ENCODE data around the gene ZSWIM8.
"Not testable (repeated sequence)": the region's sequence is repeated elsewhere in the genome, so short reads cannot be mapped to it uniquely, and the experiment has no call there.

Gene ZSWIM8

DNA sequence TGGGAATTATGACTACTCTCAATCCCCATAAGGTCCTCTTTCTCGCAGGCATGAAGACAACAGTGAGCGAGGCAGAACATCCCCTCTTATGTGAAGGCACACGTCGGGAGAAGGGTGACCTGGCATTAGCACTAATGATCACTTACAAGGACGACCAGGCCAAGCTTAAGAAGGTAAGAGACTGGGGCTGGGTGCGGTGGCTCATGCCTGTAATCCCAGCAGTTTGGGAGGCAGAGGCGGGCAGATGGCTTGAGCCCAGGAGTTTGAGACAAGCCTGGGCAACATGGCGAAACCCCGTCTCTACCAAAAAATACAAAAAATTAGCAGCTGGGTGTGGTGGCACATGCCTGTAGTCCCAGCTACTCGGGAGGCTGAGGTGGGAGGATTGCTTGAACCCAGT lies 10.1 kb downstream of the ZSWIM8 start:
- DNase-seq = not testable (repeated sequence)

DNA sequence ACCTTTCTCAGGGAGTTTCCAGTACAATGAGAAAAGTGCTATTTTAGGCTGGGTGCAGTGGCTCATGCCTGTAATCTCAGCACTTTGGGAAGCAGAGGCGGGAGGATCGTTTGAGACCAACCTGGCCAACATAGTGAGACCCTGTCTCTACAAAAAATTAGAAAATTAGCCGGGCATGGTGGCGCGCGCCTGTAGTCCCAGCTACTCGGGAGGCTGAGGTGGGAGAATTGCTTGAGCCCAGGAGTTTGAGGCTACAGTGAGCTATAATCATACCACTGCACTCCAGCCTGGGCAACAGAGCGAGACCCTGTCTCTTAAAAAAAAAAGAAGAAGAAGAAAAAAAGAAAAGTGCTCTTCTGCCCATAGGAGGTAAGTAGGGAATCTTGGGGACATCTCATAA lies 10.6 kb downstream of the ZSWIM8 start:
- DNase-seq = not testable (repeated sequence)

DNA sequence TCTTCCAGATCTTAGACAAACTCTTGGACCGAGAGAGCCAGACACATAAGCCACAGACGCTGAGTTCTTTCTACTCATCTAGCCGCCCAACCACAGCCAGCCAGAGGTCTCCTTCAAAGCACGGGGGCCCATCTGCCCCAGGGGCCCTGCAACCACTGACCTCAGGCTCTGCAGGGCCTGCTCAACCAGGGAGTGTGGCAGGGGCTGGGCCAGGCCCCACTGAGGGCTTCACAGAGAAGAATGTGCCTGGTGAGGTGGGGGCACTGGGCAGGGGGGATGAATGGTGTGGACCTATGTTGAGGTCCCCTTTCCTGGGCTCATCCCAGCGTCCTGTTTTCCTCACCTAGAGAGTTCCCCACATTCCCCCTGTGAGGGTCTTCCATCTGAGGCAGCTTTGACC lies 11.4 kb downstream of the ZSWIM8 start:
- no peak for DNase-seq

DNA sequence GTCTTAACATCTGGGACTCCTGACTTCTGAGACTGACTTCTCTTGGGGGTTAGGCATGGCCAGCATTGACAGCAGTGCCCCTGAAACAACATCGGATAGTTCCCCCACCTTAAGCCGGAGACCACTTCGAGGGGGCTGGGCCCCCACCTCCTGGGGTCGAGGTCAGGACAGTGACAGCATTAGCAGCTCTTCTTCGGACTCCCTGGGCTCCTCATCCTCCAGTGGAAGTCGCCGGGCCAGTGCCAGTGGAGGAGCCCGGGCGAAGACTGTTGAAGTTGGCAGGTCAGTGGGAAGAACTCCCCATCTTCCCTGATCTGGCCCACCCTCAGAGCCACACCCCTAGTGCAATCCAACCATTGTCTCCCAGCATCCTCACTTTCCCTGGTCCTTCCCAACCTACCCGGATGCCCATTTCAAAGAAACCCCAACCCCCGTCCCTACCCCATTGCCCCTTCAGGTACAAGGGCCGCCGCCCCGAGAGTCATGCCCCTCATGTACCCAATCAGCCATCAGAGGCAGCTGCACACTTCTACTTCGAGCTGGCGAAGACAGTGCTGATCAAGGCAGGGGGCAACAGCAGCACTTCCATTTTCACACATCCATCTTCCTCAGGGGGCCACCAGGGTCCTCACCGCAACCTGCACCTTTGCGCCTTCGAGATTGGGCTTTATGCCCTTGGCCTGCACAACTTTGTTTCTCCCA lies 12.1 kb downstream of the ZSWIM8 start:
- no peak for DNase-seq

DNA sequence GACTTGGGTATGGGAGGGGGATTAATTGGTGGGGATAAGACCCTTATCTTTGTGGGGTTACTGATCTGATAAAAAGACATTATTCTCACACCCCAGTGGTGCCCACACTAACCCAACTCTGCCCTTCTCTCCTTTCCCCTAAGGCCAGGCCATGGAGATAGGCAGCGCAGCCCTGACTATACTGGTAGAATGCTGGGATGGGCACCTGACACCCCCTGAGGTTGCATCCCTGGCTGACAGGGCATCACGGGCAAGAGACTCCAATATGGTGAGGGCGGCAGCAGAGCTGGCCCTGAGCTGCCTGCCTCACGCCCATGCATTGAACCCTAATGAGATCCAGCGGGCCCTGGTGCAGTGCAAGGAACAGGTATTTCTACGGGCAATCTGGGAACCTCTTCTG lies 12.7 kb downstream of the ZSWIM8 start:
- no peak for DNase-seq

DNA sequence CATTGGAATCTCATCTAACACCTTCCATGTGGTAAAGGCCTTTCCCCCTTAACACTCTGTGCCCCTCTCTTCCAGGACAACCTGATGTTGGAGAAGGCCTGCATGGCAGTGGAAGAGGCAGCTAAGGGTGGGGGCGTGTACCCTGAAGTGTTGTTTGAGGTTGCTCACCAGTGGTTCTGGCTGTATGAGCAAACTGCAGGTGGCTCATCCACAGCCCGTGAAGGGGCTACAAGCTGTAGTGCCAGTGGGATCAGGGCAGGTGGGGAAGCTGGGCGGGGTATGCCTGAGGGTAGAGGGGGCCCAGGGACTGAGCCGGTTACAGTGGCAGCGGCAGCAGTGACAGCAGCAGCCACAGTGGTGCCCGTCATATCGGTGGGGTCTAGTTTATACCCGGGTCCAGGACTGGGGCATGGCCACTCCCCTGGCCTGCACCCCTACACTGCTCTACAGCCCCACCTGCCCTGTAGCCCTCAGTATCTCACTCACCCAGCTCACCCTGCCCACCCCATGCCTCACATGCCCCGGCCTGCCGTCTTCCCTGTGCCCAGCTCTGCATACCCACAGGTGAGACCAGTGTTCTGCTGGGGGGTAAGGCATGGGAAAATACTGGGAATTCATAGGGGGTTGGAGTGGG lies 13.6 kb downstream of the ZSWIM8 start:
- DNase-seq = no peak

DNA sequence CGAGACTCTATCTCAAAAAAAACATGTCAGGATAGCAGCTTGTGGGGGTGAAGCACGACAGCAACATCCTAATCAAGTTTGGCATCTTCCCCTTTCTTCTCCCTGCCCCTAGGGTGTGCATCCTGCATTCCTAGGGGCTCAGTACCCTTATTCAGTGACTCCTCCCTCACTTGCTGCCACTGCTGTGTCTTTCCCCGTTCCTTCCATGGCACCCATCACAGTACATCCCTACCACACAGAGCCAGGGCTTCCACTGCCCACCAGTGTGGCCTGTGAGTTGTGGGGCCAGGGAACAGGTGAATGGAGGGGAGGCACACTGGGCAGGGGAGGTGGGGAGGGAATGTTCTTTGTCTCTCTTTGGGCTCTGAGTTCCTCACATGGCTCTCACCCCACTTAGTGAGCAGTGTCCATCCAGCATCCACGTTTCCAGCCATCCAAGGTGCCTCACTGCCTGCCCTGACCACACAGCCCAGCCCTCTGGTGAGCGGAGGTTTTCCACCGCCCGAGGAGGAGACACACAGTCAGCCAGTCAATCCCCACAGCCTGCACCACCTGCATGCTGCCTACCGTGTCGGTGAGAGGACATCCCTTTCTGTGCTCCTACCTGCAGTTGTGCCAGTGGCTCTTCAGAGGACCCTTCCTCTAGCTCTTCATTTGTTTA lies 14.6 kb downstream of the ZSWIM8 start:
- DNase-seq = no peak

DNA sequence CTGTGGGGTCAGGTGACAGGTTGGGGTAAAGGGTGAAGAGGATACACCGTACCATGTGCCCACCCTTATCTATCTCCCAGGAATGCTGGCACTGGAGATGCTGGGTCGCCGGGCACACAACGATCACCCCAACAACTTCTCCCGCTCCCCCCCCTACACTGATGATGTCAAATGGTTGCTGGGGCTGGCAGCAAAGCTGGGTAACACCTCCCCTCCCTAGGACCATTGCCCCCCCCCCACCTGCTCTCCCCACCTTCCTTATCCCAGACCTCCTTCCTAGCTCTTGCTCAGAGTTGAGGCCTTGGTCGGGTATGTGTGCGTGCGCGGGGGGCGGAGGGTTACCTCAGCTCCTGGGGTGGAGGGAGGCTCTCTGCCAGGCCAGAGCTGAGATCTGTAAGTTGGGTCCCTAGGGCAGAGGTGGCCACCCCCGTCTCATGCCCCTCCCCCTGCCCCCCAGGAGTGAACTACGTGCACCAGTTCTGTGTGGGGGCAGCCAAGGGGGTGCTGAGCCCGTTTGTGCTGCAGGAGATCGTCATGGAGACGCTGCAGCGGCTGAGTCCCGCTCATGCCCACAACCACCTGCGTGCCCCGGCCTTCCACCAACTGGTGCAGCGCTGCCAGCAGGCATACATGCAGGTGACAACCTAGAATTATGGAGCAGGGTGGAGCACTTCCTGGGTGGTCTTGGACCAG lies 15.3 kb downstream of the ZSWIM8 start:
- DNase-seq = no peak

DNA sequence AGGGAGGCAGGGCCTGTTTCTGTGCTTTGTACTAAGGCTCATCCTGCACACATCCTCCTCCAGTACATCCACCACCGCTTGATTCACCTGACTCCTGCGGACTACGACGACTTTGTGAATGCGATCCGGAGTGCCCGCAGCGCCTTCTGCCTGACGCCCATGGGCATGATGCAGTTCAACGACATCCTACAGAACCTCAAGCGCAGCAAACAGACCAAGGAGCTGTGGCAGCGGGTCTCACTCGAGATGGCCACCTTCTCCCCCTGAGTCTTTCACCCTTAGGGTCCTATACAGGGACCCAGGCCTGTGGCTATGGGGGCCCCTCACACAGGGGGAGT lies 15.8 kb downstream of the ZSWIM8 start:
- DNase-seq = no peak

DNA sequence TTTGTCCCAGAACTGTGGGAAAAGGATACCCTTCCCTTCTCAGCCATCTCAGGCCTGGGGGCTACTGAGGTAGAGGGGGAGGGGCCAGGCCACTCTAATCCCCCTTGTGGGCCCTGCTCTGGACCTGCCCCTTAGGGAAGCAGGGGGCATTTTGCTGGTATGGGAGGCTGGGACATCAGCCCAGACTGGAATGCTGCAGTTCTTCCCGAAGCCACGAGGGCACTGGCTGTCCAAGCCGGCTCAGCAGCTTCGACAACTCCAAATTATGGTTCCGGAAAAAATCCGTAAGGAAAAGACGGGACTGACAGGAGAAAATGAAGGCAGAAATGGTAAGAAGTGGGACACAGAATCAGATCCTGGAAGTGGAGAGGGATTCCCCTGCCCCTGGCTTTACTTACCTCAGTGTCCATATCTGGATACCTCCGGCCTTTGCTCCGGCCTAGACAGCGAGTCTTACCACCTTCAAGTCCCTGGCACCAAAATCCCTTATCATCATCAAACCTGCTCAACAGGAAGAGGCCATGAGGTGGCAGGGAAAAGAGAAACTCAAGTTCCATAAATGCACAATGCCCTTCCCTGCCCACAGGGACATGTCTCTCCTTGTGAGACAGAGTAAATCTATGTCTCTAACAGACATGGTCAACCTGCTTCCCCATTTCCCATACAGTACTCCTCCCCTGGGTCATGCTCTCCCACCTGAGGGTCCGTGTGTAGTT lies 17.0 kb downstream of the ZSWIM8 start:
- DNase-seq = no peak

DNA sequence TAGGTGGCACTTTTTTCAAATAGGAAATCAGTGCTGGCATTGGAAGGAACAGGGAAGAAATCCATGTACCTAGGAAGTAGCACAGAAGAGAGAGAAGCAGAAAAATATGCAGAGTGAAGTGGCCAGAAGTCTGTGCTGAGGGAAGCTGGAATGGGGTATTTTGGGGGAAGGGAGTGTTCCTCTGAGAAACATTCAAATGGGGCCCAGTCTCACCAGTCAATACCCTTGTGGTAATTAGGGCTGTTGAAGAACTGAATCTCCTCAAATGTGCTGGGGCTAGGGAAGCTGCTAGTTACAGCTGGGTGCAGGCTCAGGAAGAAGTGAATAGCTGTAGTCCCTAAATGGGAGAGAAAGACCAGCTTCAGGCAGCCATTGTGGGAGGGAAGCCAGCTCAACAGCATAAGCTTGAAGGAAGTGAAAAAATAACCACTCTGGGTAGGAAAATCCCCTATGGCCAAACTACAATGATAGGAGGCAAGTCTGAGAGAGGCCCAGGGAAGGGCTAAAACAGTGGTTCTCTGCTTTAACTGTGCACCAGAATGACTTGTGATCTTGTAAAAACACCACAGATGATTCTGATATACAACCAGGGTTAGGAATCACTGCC lies 18.4 kb downstream of the ZSWIM8 start:
- DNase-seq = no peak

DNA sequence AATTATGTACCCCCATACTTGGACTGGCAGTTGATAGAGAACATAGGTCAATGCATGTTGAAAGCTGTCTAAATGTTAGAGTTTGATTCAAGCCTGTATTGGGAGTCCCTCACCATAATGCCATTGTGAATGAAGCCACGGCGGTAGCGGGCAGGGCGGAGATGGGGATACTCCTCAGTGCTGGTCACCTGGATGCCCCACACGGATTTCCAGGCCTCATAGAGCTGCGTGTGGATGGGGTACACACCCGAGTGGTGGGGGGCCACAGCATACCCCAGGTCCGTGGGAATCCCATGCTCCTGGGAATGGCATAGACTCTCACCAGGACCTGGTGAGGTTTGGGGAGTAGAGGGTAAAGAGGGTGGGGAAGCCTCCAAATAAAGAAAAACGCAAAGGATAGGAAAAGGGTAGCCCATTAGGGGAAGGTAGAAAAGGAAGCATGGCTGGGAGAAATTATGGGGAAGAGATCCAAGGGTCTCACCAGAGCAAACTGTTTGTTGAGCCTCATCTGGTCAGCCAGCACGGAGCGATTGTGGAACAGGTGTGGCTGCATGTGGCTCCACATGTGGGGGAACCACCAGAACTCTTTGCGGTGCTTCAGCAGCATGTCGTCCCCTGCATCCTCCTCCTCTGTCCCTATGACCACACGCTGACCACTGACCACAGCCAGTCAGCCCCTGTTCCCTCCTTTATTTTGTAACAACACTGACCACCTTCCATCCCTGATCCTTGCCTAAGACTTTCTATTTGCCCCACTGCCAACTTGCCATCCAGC lies 21.0 kb downstream of the ZSWIM8 start:
- DNase-seq = no peak

DNA sequence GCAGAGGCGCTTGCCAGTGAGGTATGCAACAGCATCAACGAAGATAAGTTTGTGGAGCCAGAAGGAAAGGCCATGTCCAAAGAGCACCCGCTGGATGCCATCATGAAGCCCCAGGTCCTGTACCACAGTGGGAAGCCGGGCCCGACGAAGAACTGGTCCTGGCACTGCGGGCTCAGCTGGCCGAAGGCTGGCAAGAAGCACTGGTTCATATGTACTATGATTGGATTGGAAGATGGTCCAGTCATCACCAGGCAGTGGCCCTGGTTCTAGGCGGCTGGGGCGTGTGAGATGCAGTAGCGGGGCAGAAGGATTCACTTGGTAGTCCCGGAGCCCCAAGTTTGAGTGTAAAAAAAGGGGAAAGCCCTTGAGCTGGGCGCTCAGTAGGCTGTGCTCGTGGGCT lies 22.1 kb downstream of the ZSWIM8 start:
- DNase-seq = no peak

DNA sequence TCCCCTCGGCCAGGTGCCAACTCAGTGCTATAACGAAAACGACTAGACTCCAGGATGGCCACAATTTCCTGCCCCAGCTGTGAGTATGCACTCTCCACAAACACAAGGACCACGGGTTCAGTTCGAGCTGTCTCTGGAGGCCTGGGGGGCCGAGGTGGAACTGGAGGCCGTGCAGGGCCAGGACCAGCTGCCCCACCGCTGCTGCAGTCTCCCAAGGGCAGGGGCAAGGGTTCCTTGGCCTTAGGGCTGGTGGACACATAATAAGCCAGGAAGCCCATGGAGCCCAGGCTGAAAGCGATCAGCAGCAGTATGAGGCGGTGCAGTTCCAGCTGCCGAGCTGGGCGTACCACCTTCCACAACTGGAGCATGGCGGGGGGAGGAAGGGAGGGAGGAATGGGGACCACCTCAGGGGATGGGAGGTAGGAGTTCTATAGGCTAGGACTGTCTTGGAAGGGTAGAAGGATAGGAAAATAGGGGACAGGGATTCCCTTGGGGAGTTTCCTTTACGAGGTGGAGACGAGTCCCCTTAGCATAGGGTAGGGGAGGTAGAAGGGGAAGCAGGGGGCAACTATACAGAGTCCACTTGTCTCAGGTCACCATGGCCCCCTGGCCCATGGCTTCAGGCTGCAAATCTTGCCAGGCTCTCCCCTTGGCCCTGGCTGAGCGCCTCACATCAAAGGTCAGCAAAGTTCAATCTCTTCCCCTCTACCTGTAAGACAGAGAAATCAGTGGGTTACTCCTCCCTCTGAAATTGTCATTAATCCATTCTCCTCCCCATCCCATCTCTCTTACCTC lies 22.8 kb downstream of the ZSWIM8 start:
- DNase-seq = no peak

DNA sequence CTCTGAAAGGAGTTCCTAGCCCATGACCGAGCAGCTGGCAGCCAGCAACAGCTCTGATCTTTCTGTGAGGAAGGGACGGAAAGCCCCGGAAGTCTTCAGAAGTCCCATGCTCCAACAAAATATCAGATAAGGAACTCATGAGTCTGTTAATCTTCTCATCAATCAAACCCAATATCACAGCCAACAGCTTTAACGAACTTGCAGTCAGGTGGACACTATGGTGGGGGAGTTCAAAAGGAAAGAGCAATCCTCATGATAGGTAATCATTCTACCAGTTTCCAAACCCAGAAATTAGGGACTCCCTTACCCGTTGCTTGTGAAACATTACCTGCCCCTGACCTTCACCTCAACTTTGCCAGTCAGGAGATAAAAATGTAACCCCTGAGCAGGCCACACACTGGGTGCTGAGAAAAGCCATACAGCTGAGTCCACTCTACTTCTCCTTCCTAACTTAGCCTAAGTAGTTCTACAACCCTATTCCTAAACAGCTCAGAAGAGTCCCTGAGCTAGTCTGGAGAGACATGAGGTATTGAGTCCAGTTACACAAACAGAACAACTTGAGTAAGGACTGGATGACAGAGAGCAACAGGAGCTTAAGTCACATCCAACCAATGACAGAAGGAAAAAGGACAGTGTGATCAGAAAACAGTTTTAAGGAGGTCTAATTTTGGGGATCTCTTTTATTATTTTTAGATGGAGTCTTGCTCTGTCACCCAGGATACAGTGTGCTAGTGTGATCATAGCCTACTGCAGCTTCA lies 23.8 kb downstream of the ZSWIM8 start:
- no peak for DNase-seq

DNA sequence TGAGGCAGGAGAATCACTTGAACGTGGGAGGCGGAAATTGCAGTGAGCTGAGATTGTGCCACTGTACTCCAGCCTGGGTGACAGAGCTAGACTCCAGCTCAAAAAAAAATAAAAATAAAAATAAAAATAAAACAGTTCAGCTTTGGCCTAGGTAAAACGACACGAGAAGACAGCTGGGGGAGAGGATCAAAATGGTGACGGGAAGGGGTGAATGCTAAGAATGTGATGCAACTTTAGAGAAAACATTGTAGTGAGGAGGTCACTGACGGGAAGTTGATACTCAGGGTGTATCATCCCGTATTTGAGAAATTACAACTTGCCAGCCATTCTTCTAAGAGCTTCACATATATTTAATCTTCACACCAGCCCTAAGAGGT lies 24.9 kb downstream of the ZSWIM8 start:
- no peak for DNase-seq

DNA sequence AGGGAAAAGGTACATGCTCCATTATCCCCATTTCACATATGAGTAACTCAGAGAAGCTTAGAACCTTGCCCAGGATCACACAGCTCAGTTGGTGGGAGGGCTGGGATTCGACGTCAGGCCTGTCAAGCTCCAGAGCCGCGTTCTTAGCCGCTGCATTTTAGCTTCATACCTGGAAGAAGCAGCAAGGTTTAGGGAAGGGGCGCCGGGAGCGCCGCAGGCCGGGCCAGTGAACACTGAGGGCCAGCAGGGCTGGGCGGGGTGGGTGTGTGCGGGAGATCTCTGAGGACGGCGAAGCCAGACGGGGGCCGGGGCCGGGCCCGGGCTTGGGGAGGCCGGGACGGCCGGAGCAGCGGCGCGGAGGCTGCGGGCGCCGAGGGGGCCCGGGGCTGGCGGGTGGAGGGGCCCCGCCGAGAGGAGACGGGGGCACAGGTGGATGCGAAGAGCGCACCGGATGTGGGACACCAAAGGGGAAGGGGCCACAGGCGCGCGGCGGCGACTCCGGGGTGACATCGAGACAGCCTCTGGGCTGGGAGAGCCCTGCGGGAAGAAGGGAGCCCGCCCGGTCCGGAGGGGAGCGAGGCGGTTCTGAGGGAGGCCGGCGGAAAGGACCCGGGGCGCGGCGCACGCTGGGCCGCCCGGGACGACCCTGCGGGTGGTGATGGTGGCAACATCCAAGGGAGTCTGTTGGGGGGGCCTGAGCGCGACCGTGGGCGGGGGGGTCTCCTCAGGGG lies 25.5 kb downstream of the ZSWIM8 start:
- no peak for DNase-seq

DNA sequence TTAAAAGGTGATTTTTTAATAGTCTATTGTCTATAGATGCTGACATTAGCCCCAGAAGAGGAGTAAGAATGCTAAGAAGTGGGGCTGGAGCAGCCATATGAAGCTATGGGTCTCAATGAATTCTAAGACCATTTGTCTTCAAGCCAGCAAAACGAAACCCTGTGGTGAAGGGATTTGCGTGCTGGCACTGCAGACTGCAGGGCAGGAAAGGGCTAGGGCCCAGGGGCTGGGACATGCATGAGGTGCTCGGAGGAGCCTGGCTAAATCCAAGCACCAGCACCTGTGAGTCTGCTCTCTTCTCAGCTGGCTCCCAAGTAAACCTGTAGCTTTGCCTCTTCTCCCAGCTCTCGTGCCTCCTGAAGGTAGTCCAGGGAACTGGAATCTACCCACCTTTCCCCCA lies 27.3 kb downstream of the ZSWIM8 start:
- DNase-seq = no peak

DNA sequence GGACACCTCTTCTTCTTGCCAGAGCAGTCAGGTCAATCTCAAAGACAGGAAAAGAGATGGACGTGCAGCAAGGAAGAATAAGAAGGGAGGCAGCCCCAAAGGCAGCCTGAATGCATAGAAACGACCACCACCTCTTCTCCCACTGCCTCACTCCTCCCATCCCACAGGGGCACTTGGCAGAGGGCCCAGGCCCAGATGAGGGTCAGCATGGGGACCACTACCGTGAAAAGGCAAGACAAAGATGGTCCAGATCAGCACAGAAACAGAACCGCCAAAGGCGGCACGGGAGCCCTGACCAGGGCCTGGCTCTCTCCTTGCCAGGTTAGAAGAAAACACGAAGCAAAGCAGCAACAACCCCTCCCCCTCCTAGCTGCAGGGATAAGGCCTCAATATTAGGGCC lies 27.9 kb downstream of the ZSWIM8 start:
- no peak for DNase-seq

Data from right kidney (tissue), 1 donor.